ENCODE results near the gene BCAS3. TPM values are rescaled to one million over a fixed set of nuclear protein-coding genes. Genes with fewer than 3 reads are reported as not detected.

Gene BCAS3
- total RNA-seq, 1 experiment from 2014 or later = 26.3 TPM

DNA sequence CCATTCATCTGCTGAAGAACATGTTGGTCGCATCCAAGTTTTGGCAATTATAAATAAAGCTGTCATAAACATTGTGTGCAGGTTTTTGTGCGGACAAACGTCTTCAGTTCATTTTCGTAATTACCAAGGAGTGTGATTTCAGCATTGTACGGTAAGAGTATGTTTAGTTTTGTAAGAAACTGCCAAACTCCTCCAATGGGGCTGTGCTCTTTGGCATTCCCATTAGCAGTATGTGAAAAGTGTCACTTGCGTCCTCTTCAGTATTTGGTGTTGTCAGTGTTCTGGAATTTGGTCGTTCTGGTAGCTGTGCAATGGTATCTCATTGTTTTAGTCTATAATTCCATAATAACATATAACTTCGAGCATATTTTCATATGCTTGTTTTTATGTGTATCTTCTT lies 120.9 kb downstream of the BCAS3 start (continued):
- TF ChIP-seq ZNF274 (IDR thresholded peaks at IDR 0.05; ENCODE audit: low read depth, low read length) (no peak), RAD21 (IDR thresholded peaks at IDR 0.05; ENCODE audit: low read depth) (no peak), SP1 (IDR thresholded peaks at IDR 0.05; ENCODE audit: low read depth) (no peak)
- TF ChIP-seq, protein P1, sequence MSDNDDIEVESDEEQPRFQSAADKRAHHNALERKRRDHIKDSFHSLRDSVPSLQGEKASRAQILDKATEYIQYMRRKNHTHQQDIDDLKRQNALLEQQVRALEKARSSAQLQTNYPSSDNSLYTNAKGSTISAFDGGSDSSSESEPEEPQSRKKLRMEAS (IDR thresholded peaks at IDR 0.05) = no peak

DNA sequence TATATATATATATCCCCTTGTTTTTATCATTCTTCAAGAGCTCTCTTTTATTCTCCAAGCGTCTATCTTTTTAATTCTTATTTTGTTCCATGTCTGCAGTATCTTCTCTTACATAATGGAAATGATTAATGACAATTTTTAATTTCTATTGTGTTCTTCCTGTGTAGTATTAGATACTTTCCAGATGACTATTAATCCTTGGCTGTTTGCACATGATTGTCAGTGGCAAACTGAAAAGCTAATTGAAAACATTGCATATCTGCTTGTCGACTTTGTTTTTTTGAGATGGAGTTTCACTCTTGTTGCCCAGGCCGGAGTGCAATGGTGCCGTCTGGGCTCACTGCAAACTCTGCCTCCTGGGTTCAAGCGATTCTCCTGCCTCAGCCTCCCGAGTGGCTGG lies 124.7 kb downstream of the BCAS3 start:
- TF ChIP-seq POLR2A (IDR thresholded peaks at IDR 0.05; ENCODE audit: borderline replicate concordance, extremely low read depth, insufficient read depth, insufficient read length) (no peak), FOSL1 (IDR thresholded peaks at IDR 0.05; ENCODE audit: low read depth) (no peak), SP1 (IDR thresholded peaks at IDR 0.05; ENCODE audit: low read depth) (no peak), ELF1 (IDR thresholded peaks at IDR 0.05; ENCODE audit: borderline replicate concordance, low read depth) (no peak), YY1 (IDR thresholded peaks at IDR 0.05; ENCODE audit: extremely low read depth, insufficient replicate concordance, low read depth, low read length) (no peak), CBX3 (IDR thresholded peaks at IDR 0.05; ENCODE audit: low read depth) (no peak), ZFX (IDR thresholded peaks at IDR 0.05) (no peak), SIN3A (IDR thresholded peaks at IDR 0.05; ENCODE audit: low read depth) (no peak), EGR1 (IDR thresholded peaks at IDR 0.05; ENCODE audit: low read depth) (no peak)
- TF ChIP-seq, protein P1 (IDR thresholded peaks at IDR 0.05) = no peak
- TF ChIP-seq, protein P2, sequence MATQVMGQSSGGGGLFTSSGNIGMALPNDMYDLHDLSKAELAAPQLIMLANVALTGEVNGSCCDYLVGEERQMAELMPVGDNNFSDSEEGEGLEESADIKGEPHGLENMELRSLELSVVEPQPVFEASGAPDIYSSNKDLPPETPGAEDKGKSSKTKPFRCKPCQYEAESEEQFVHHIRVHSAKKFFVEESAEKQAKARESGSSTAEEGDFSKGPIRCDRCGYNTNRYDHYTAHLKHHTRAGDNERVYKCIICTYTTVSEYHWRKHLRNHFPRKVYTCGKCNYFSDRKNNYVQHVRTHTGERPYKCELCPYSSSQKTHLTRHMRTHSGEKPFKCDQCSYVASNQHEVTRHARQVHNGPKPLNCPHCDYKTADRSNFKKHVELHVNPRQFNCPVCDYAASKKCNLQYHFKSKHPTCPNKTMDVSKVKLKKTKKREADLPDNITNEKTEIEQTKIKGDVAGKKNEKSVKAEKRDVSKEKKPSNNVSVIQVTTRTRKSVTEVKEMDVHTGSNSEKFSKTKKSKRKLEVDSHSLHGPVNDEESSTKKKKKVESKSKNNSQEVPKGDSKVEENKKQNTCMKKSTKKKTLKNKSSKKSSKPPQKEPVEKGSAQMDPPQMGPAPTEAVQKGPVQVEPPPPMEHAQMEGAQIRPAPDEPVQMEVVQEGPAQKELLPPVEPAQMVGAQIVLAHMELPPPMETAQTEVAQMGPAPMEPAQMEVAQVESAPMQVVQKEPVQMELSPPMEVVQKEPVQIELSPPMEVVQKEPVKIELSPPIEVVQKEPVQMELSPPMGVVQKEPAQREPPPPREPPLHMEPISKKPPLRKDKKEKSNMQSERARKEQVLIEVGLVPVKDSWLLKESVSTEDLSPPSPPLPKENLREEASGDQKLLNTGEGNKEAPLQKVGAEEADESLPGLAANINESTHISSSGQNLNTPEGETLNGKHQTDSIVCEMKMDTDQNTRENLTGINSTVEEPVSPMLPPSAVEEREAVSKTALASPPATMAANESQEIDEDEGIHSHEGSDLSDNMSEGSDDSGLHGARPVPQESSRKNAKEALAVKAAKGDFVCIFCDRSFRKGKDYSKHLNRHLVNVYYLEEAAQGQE (IDR thresholded peaks at IDR 0.05; ENCODE audit: low read depth) = no peak
- Histone ChIP-seq H3K27me3 (ENCODE audit: insufficient read depth, low read length) (no peaks in the 10 kb centered on the region), H3K36me3 (ENCODE audit: control insufficient read depth in 1 of 2, insufficient read depth in 2 of 2, low read length in 2 of 2) (no peaks in the 10 kb centered on the region), H3K9me2 (ENCODE audit: insufficient read depth) (no peaks in the 10 kb centered on the region), H3K4me1 (ENCODE audit: control insufficient read depth in 1 of 2, insufficient read depth in 2 of 2, low read length in 2 of 2) (no peaks in the 10 kb centered on the region), H3K4me3 (replicated peaks in 1 of 2; ENCODE audit: low read depth in 1 of 2, low read length in 2 of 2) (no peak overlapping the region), H2AFZ (ENCODE audit: low read depth, low read length, poor library complexity, severe bottlenecking) (no peak overlapping the region), H4K20me1 (ENCODE audit: insufficient read depth) (no peaks in the 10 kb centered on the region), H3K27ac (ENCODE audit: low read depth, low read length) (no peak overlapping the region), H3K9me3 (ENCODE audit: control insufficient read depth in 1 of 2, insufficient read depth in 1 of 2, low read depth in 1 of 2, low read length in 2 of 2) (no peaks in the 10 kb centered on the region), H3K9ac (ENCODE audit: low read length) (no peak overlapping the region), H3K4me2 (ENCODE audit: low read length) (no peak overlapping the region), H3K79me2 (ENCODE audit: insufficient read depth, low read length) (no peaks in the 10 kb centered on the region)
- no peak for DNase-seq (ENCODE audit: low read depth, low spot score)
- BruUV-seq (replicated peaks) = no TSS peak
- RAD21 ChIA-PET (ENCODE audit: low non-redundant PET in 1 of 2, low total read pairs in 2 of 2, uncharacterized antibody in 2 of 2, unreplicated experiment in 2 of 2) = no interaction called here
- CTCF ChIA-PET = no interaction called here
- POLR2A ChIA-PET = no interaction called here
- ATAC-seq = no peak
- intact Hi-C loops (cut with micrococcal nuclease) = no loop called here

Data from HCT116 (cell line).